Epithelial cell of esophagus (primary cell): Measurements from ENCODE around the gene ANKRD61.

Source experiments
- DNase-seq: peaks from one replicate; pipeline ENCODE4 v3.0.0; 2010; ENCODE audit warnings: low read depth
- H3K4me3 ChIP-seq: 2 replicates; pipeline ENCODE4 v1.5.1; 2011; ENCODE audit warnings: mild to moderate bottlenecking, low read length, control low read depth
- TF ChIP-seq, protein P1 (sequence below): IDR thresholded peaks from 2 replicates; pipeline ENCODE4 v1.5.1; 2011; ENCODE audit warnings: low read depth, mild to moderate bottlenecking, low read length, control low read depth, inconsistent platforms; ENCODE audit not compliant: insufficient read depth; ENCODE audit errors: missing control alignments

Gene ANKRD61

DNA sequence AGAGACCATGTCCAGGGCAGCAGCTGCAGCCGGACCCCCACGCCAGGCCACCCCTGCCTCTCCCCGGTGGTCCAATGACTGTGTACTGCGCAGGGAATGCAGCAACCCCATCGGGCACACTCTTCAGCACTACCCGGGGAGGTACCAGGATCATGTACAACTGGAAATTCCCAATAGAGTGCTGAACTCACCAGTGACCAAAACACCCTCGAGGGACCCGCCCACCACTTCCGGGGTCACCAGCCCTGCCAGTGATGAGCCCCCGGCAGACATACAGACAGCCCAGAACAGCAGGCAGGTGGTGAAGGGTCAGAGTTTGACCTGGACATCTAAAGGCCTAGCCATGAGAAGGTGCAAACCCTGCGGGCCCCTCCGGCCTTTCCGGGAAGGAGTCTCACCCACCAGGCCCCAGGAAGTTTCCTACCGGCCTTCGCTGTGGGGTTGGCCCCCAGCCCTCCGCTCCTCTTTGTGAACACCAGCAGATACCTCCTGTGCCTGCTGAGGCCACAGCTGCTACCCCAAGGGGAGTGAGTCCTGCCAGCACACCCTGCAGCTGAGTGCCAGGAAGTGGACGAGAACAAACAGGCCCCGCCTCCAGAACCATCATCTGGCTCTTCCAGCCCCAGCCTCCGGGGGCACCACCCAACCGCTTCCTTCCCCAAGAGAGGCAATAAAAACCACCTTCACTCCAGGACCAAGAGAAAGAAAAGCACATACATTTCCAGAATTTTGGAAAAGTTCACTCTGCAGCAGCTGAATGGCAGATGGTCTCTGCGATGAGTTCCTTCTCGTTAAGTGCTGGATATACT, 5.0 kb upstream of the ANKRD61 start:
- TF ChIP-seq, protein P1, sequence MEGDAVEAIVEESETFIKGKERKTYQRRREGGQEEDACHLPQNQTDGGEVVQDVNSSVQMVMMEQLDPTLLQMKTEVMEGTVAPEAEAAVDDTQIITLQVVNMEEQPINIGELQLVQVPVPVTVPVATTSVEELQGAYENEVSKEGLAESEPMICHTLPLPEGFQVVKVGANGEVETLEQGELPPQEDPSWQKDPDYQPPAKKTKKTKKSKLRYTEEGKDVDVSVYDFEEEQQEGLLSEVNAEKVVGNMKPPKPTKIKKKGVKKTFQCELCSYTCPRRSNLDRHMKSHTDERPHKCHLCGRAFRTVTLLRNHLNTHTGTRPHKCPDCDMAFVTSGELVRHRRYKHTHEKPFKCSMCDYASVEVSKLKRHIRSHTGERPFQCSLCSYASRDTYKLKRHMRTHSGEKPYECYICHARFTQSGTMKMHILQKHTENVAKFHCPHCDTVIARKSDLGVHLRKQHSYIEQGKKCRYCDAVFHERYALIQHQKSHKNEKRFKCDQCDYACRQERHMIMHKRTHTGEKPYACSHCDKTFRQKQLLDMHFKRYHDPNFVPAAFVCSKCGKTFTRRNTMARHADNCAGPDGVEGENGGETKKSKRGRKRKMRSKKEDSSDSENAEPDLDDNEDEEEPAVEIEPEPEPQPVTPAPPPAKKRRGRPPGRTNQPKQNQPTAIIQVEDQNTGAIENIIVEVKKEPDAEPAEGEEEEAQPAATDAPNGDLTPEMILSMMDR: peak; percentile 28
- DNase-seq: peak; percentile 46
- no peak overlapping the region for H3K4me3 ChIP-seq

DNA sequence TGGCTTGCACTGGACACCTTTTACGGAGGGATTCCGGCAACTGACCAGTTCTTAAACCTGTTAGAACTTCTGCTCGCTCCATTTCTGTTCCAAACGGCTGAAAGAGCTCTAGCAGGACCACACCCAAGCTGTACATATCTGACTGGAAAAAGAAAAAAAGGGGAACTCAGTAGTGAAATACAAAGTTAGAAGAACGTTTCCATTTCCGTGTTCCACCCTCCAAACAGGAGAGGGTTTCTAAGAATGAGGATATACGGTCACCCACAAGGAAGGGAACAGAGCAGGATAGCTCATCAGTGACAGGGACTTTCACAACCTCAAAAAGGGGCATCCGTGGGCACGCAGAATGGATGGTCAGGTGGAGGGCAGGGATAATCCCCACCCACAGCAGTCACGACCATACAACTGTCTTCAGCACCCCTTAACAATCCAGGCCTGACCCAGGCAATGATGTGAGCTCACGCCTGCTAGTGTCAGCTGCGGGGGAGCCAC, 4.3 kb upstream of the ANKRD61 start:
- DNase-seq: no peak
- TF ChIP-seq, protein P1: no peak
- H3K4me3 ChIP-seq: no peak overlapping the region

DNA sequence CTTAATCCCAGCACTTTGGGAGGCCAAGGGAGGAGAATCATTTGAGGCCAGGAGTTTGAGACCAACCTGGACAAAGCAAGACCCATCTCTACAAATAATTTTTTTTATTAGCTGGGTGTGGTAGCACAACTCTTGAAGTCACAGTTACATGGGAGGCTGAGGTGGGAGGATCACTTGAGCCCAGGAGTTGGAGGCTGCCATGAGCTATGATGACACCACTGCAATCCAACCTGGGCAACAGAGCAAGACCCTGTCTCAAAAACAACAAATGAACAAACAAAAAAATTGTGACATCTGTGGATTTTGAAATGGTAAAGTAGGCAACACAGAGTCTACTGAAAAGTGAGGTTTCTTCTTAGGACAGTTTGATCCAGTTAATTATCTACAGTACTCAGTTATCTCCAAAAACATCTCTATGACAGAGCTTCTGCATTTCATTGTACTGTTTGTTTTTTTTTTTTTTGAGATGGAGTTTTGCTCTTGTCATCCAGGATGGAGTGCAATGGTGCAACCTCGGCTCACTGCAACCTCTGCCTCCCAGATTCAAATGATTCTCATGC, 3.3 kb upstream of the ANKRD61 start:
- DNase-seq: no peak
- TF ChIP-seq, protein P1: no peak
- no peak overlapping the region for H3K4me3 ChIP-seq

DNA sequence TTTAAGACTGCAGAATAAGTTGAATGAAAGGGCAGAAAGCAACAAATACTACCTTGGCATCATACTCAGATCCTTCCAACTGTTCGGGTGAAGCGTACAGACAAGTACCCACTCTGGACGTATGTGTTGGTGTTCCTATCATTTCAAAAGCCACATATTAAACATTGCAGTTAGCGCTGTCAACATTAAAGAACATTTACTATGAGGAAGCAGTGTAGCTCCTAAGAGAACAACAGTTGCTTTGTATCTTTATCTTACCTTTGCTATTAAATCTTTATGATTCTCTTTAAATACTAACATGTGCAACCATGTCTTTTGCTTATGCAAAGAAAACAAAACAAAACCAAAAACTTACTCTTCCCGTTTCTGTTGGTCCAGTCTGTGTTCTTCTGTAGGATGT, 2.6 kb upstream of the ANKRD61 start:
- DNase-seq: no peak
- TF ChIP-seq, protein P1: no peak
- H3K4me3 ChIP-seq: no peak overlapping the region

DNA sequence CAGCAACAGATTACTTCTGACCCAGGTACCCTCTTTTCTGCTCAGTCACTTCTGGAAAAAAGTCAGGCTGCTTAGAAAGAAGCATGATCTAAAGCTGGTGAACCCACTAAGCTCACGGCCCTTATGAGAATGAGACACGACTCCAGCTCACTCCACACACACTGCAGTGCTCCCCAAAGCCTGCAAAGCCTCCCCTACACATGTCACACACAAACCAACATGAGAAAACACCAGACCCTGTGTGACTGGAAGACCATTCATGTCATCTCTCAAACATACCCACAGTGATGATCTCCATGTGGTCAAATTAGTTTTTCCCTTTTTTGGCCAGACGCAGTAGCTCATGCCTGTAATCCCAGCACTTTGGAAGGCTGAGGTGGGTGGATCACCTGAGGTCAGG, 391 bp downstream of the ANKRD61 start:
- DNase-seq: no peak
- TF ChIP-seq, protein P1: no peak
- no peak overlapping the region for H3K4me3 ChIP-seq

DNA sequence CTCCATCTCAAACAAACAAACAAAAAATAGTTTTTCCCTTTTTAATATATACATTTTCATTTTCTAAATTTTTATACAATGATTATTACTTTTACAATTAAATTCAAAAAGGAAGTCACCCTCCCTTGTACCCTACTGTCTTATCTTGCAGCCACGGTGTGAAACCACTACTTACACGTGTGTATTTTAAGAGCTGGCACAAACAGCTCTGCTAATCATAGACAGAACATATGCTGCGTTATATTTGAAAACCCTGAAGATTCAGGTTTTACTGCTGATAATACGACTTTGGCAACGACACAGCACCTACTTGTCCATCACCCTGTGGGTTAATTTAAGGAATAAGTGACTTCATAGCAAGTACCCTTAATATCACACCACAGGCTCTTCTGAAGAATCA, 991 bp downstream of the ANKRD61 start:
- DNase-seq: no peak
- TF ChIP-seq, protein P1: no peak
- H3K4me3 ChIP-seq: no peak overlapping the region
